Pancreas (tissue), 10 donors: ENCODE data around the gene TK2. TPM values are rescaled to one million over a fixed set of nuclear protein-coding genes. Genes with fewer than 3 reads are reported as not detected.

Experiments
- ATAC-seq, 4 donors: fragments of 200-7000 bp; cut with Tn5 transposase; one replicate each; pipeline versions ENCODE4 v1.8.0 to v1.9.1; 2020; ENCODE audit warnings: mild to moderate bottlenecking in 4 of 4, moderate library complexity in 4 of 4
- DNase-seq, 6 donors: peaks; one replicate each; pipeline ENCODE4 v3.0.0-alpha.2; 2020
- FAIRE-seq: peaks from 2 replicates; lab custom pipeline; 2012; peaks lifted over from hg19 to GRCh38; lab: Jason Lieb, UNC
- H3K27ac ChIP-seq, 4 donors: fragments of 200-600 bp; sonication (generic); 1 replicate in 3 of 4; 2 replicates in 1 of 4; pipeline versions ENCODE4 v1.5.0 to v1.8.0; 2020
- H3K27me3 ChIP-seq, 4 donors: fragments of 200-600 bp; one replicate each; pipeline ENCODE4 v1.8.0; 2021
- H3K36me3 ChIP-seq, 3 donors: fragments of 200-600 bp; sonication (generic) in 1 of 3; one replicate each; pipeline versions ENCODE4 v1.5.0 to v1.8.0; 2020 to 2021
- H3K4me1 ChIP-seq, 3 donors: fragments of 200-600 bp; one replicate each; pipeline ENCODE4 v1.8.0; 2021
- H3K4me3 ChIP-seq, 4 donors: fragments of 200-600 bp; sonication (generic) in 2 of 4; one replicate each; pipeline versions ENCODE4 v1.5.0 to v1.8.0; 2020 to 2021
- H3K9me3 ChIP-seq, 4 donors: fragments of 200-600 bp; one replicate each; pipeline ENCODE4 v1.8.0; 2021
- WGBS, 2 donors: extraction: QIAGEN DNeasy Blood & Tissue Kit; methylation state at CpG; one replicate each; pipeline ENCODE4 v1.1.7; 2013; 5-methylcytosine and 5-hydroxymethylcytosine counted together
- intact Hi-C, 3 donors: fragments of 100-400 bp; cut with DNase I; formaldehyde crosslinking; loops; one replicate each; pipeline versions ENCODE4 v1.11.1 to v1.14.2; 2022
- polyA plus RNA-seq, 2 donors: library from polyadenylated mRNA; stranded (reverse); fragments of 200-250 nt; gene quantifications; one replicate each; pipeline ENCODE4 v1.2.3, GENCODE V29; 2013
- total RNA-seq, 6 donors: library from RNA; stranded (reverse); fragmentation: NEBNext Ultra II Directional in 4 of 6; extraction: Animal tissue kit (Norgen Biotek cat#: 25700) in 4 of 6; gene quantifications; one replicate each; pipeline versions ENCODE4 v1.2.1 to v1.2.4, GENCODE V29; 2021 to 2023
- TF ChIP-seq, protein P1 (sequence below), 4 donors: fragments of 200-600 bp; sonication (generic) in 3 of 4; IDR thresholded peaks; one replicate each; pipeline versions ENCODE4 v1.5.0 to v1.8.0; 2021; ENCODE audit warnings: antibody characterized with exemption in 4 of 4
- donor health status: healthy with polysubstance abuse.
- donor health status: DM: no; HTN: no; CAD: no; lungs with moderate emphysema.
- donor health status: DM: no; HTN: no; CAD: no.
- donor health status: control.
- donor health status: control.
- donor health status: Bipolar disorder and iron deficiency.
- donor health status: DM: yes; HTN: yes; CAD: no.
- donor health status: DM: no; HTN: no; CAD: no.
- donor health status: DM: no; HTN: no; CAD: no.
- donor health status: DM: yes; HTN: yes; CAD: no.

Gene TK2
- total and polyA plus RNA-seq, 8 donors: 13.9 to 22.9 (median 20.5) TPM

DNA sequence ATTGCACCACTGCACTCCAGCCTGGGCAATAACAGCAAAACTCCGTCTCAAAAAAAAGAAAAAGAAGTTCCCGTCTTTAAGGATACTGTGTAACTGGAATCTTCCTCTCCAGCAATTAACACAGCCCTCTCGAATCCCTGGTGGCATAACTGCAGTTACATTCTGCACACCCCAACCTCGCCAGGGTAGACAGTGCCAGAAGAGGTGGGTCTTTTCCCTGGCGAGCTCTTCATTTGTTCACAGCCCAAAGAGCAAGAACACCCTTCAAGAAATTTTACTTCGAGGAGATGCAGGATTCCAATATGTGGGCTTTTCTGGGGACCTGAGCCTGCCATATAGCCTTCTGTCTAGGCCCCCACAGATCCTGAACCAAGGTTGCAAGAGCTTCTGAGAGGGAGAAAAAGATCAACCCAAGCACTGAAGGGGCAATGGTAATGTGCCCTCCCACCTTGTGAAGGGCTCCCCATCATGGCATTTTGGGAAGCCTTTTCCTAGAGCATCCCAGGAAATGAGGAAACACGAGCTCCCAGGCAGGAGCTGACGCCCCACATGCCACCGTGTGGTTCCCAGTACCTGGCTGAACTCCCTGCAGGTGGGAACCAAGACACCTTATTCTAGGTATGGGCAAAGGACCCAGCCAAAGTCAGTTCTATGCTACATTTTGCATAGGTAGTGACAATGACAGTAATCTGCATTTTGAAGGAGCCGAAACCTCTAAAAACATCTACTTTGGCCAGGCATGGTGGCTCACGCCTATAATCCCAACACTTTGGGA lies 26.9 kb downstream of the TK2 start:
- no peak for DNase-seq
- Histone ChIP-seq H3K27ac (peak overlapping the region in 1 of 4 donors; percentile 96), H3K36me3 (peaks cover 0 to 20% (median 0%) of the 10 kb centered on the region in 3 donors), H3K27me3 (no peaks in the 10 kb centered on the region), H3K9me3 (no peaks in the 10 kb centered on the region), H3K4me3 (no peak overlapping the region), H3K4me1 (peaks cover under 1 to 7% (median 2%) of the 10 kb centered on the region in 3 donors)
- no peak for ATAC-seq
- intact Hi-C loops: no loop called here
- TF ChIP-seq, protein P1, sequence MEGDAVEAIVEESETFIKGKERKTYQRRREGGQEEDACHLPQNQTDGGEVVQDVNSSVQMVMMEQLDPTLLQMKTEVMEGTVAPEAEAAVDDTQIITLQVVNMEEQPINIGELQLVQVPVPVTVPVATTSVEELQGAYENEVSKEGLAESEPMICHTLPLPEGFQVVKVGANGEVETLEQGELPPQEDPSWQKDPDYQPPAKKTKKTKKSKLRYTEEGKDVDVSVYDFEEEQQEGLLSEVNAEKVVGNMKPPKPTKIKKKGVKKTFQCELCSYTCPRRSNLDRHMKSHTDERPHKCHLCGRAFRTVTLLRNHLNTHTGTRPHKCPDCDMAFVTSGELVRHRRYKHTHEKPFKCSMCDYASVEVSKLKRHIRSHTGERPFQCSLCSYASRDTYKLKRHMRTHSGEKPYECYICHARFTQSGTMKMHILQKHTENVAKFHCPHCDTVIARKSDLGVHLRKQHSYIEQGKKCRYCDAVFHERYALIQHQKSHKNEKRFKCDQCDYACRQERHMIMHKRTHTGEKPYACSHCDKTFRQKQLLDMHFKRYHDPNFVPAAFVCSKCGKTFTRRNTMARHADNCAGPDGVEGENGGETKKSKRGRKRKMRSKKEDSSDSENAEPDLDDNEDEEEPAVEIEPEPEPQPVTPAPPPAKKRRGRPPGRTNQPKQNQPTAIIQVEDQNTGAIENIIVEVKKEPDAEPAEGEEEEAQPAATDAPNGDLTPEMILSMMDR (IDR thresholded peaks at IDR 0.05): no peak
- FAIRE-seq: no peak
- WGBS, 2 donors: 90 to 92% methylated on average over 11 of the region's 11 CpGs

DNA sequence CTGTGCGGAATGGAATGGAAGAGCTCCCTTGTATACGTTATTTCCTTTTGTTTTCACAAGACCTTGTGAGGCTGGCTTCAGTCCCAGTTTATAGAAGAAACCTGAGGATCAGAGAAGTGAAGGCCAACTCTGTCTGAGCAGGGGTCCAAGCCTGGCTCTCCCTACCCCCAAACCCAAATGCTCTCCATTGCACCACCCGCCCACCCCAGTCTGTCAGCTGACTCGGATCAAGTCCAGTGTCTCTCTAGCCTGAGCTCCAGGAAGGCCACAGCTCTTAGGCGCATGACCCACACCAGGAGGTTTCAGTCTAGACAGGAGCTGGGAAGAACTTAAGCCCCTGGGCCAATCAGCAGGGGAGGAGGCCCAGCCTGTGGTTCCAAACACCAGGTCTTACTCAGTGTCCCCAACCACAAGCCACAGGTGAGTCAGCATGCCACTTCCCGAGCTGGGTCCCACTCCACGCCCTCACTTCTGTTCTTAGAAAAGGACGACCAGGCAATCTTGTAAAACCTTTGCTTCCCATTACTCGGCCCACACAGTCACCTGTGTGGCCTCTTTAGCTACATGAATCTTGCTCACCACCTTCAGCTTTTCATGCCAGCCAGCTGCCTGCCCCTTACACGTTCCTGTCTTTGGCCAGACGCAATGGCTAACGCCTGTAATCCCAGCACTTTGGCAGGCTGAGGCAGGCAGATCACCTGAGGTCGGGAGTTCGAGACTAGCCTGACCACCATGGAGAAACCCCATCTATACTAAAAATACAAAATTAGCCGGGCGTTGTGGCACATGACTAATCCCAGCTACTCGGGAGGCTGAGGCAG lies 27.8 kb downstream of the TK2 start:
- WGBS, 2 donors: 86 to 88% methylated on average over 17 of the region's 17 CpGs
- Histone ChIP-seq H3K36me3 (peaks cover 0 to 12% (median 0%) of the 10 kb centered on the region in 3 donors), H3K4me3 (no peak overlapping the region), H3K27me3 (no peaks in the 10 kb centered on the region), H3K27ac (peak overlapping the region in 2 of 4 donors; percentile 42 to 96), H3K4me1 (peaks cover 9 to 16% (median 11%) of the 10 kb centered on the region in 3 donors), H3K9me3 (no peaks in the 10 kb centered on the region)
- TF ChIP-seq, protein P1 (IDR thresholded peaks at IDR 0.05): no peak
- intact Hi-C loops: no loop called here
- DNase-seq: peak in 1 of 6 donors; percentile 53
- FAIRE-seq: no peak
- peak in 3 of 4 donors; percentile 9 to 45 (median 28) for ATAC-seq

GRCh38 chr16:66521252-66521713 lies 28.6 kb downstream of the TK2 start:
- Histone ChIP-seq H3K36me3 (peaks cover 0 to 10% (median 0%) of the 10 kb centered on the region in 3 donors), H3K9me3 (no peaks in the 10 kb centered on the region), H3K27ac (peak overlapping the region in 2 of 4 donors; percentile 42 to 96), H3K27me3 (no peaks in the 10 kb centered on the region), H3K4me1 (peaks cover 15 to 21% (median 17%) of the 10 kb centered on the region in 3 donors), H3K4me3 (no peak overlapping the region)
- DNase-seq (no peak), ATAC-seq (no peak), FAIRE-seq (no peak)
- TF ChIP-seq, protein P1 (IDR thresholded peaks at IDR 0.05): no peak
- intact Hi-C loops: no loop called here
- 92 to 96% methylated on average over 5 of the region's 5 CpGs for WGBS, 2 donors

DNA sequence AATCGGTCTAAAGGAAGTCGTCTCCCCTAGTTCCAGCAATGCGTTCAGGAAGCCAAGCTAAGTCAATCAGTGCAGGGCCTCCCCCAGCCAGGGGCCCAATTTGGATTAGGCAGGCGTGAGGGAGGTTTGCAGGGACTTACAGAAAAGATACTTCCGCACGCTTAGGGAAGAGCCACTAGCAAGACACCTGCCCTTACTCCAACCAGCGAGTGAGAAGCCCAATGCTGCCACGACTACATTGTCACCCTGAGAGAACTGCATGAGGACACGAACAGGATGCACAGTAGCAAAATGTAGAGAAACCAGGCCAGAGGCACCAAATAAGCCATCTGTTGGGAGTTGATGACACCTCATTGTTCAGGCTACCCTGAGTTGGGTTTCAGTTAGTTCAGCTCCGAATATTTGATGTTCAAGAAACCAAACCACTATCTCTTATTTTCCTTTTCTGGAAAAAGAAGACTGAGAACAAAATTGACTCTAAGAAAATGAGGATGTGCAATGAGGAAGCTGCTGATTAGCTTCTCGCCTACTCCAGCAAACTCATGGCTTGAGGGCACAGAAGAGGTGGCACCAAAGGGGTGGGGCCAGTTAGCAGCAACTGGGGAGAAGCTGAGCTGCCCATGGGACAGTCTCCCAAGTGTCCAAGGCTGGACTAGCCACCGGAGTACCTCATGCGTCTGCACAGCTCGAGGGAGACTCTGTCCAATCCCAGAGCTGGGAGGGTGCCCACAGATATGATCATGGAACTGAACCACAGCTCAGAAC lies 29.3 kb downstream of the TK2 start:
- ATAC-seq (peak in 1 of 4 donors; percentile 4), FAIRE-seq (no peak)

More for the DNA sequence above, 29.3 kb downstream of the TK2 start:
- DNase-seq: no peak
- Histone ChIP-seq H3K9me3 (no peaks in the 10 kb centered on the region), H3K36me3 (peaks cover 0 to 7% (median 0%) of the 10 kb centered on the region in 3 donors), H3K4me3 (no peak overlapping the region), H3K27ac (peak overlapping the region in 2 of 4 donors; percentile 71 to 96), H3K4me1 (peaks cover 19 to 28% (median 20%) of the 10 kb centered on the region in 3 donors), H3K27me3 (no peaks in the 10 kb centered on the region)
- 90 to 92% methylated on average over 14 of the region's 14 CpGs for WGBS, 2 donors
- intact Hi-C loops: no loop called here
- TF ChIP-seq, protein P1 (IDR thresholded peaks at IDR 0.05): no peak
